GM12892 (cell line): Measurements from ENCODE around the gene DRP2.

Experiments
- DNase-seq: peaks from one replicate; pipeline ENCODE4 v3.0.0; 2011; ENCODE audit not compliant: insufficient read length
- FAIRE-seq: peaks from 2 replicates; lab custom pipeline; 2011; peaks lifted over from hg19 to GRCh38; lab: Jason Lieb, UNC
- POLR2A ChIP-seq: IDR thresholded peaks from 2 replicates; pipeline ENCODE4 v1.6.1; 2011; ENCODE audit warnings: low read depth, low read length, control low read depth
- POLR2AphosphoS5 ChIP-seq: IDR thresholded peaks from 2 replicates; pipeline ENCODE4 v1.6.1; 2011; ENCODE audit warnings: low read depth, low read length, control low read depth
- TAF1 ChIP-seq: IDR thresholded peaks from 2 replicates; pipeline ENCODE4 v1.6.1; 2011; ENCODE audit warnings: low read depth, mild to moderate bottlenecking, control low read depth, low read length, borderline replicate concordance

The DRP2 gene

DNA sequence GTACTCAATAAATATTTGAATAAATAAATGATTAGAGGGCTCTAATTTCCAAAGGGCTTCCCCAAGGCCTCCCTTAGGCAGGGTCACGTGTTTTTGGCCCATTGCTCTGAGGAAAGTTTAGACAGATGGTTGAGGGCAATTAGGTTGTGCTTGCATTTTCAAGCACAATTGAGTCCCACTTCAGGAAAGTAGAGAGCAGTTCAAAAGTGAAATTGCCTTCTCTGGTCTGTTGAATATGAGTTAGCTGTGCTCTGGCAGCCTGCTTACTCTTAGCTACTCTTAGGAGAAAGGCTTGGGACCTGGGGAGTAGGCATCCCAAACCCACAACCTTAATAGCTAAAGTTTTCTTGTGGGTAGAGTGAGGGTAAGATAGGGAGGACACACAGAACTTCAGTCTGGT is 9.0 kb upstream of the DRP2 start:
- no peak for TF ChIP-seq POLR2AphosphoS5
- no peak for TF ChIP-seq POLR2A
- no peak for TF ChIP-seq TAF1
- no peak for DNase-seq
- no peak for FAIRE-seq

DNA sequence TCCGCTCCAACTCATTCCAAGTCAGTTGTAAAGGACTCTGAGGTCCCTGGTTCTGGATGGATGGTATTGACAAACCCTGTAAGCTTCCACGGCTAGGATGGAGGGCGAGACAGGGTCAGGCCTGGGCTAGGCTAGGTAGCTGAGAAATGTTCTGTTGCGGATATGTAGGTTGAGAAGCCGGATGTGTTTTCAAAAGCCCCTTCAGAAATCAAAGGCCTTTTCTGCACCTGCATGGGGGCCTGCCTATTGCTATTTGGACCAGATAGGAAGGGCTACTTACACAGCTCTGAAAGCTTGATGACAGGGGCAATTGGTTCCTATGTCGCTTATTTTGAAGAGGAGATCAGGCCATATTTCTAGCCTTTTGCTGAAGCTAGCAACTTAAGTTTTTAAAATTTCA is 1.9 kb upstream of the DRP2 start:
- FAIRE-seq (no peak), DNase-seq (no peak)
- TF ChIP-seq TAF1, result no peak
- no peak for TF ChIP-seq POLR2AphosphoS5
- TF ChIP-seq POLR2A, result no peak

DNA sequence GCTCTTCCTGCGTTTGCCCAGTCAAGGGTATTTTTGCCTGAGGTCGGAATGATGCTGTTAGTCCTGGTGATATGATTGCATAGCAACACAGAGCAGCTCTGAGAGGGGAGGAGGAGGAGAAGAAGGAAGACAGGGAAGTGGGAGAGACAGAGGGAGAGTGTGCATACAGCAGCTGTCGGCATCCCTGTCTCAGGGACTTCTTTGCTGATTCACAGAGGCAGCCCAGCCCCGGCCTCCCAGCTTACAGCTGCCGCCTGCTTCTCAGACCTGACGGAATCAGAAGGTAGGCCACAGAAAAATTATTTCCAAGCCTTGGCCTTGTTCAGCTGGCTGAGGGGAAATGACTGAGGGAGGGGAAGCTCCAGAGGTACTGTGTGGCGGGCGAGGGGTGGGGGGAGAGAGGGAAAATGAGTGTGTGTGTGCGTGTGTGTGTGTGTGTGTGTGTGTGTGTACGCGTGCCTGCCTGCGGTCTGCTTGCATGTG is 319 bp downstream of the DRP2 start:
- TF ChIP-seq POLR2AphosphoS5, result no peak
- FAIRE-seq, result no peak
- no peak for DNase-seq

DNA sequence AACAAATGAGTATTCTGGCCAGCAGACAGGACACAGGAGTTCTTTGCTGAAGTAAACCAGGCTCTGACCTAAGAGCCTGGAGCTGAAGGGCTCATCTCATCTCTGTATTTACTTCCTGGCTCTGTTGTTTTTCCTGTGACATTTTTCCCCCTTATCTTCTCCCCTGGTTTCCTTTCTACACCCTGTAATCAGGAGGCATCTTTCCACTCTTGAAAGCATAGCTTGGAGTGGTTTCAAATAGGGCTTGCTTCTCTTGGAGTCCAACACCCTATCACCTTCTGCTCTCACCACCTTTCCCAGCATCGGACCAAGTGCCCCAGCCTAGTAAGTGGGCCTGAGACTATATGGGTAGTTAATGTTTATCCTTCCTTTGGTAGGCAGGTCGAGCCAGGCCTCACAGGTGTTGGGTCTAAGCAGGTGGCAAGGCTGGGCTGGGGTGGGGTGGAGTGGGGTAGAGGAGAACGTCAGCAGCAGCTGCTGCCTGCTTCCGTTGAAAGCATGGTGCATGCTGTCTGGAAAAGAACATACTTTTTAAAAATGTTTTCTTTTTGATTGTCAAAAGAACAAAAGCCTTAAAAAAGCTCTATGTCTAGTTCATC is 1.2 kb downstream of the DRP2 start:
- DNase-seq (no peak), FAIRE-seq (no peak)
- no peak for TF ChIP-seq TAF1
- TF ChIP-seq POLR2AphosphoS5, result no peak
- no peak for TF ChIP-seq POLR2A

DNA sequence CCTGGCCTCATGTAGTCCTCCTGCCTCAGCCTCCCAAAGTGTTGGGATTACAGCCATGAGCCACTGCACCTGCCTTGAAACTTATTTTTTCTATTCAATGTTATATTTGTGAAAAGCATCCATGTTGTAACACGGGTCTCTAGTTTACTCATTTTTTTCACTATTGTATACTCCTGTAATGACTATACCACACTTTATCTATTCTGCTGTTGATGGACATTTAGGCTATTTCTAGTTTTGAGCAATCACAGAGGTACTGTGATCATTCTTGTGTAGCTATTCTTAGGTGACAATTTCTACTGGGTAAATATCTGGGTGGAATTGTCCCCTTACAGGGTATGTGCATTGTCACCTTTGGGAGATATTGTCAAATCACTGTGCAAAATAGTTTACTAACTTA is 3.6 kb downstream of the DRP2 start:
- DNase-seq (no peak), FAIRE-seq (no peak)
- TF ChIP-seq POLR2AphosphoS5 (no peak), TAF1 (no peak), POLR2A (no peak)

DNA sequence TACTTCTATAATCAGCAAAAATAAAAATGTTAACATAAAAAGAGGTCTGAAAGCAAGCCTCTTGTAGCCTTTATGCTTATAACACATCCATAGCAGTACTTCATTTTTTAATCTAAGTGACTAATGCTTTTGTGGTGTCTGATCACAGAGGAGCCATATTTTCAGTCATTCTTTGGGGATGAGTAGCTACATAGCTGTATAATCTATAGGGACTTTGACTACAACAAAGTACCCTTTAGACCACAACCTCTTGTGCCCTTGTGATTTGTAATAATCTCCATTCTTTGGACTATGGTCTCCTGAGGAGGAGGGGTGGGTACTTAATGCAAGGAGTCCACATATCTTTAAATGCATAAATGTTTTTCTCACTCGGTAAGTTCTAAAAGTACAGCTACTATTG is 9.6 kb downstream of the DRP2 start:
- TF ChIP-seq POLR2AphosphoS5 (no peak), TAF1 (no peak), POLR2A (no peak)
- FAIRE-seq (no peak), DNase-seq (no peak)

DNA sequence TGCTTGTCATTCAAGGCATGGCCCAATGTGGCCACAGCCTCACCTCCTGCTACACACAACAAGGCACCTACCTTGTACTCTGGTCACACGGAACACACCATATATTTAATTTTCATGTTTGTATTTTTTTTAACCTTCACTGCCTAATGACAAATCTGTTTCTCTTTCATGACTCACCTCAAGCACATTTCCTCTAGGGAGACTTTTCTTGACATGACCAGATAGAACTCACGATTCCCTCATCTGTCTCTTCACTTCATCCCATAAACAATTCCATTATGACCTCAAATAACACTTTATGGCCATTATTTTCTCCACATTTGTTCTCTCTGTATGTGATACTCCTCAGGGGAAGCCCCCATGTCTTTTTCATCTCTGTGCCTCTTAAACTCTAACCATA is 11.1 kb downstream of the DRP2 start:
- TF ChIP-seq TAF1, result no peak
- no peak for TF ChIP-seq POLR2AphosphoS5
- no peak for TF ChIP-seq POLR2A
- FAIRE-seq, result no peak
- no peak for DNase-seq

DNA sequence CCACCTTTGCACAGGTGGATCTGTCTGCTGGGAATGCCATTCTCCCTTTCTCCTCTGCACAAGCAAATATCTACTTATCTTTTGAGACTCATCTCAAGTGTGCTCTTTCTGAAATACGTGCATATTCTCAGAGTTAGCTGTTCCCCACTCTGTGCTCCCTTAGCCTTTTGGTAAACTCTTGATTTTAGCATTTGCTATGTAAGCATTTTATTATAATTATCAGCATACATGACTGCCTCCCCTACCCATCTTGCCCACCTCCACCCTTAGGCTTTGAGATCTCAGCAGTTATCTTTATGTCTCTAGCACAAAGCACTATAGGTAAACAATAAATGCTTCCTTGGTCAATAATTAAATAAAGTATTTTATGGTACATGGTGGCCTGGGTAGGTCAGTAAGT is 11.5 kb downstream of the DRP2 start:
- no peak for TF ChIP-seq POLR2A
- no peak for TF ChIP-seq POLR2AphosphoS5
- no peak for TF ChIP-seq TAF1
- FAIRE-seq, result no peak
- DNase-seq, result no peak

DNA sequence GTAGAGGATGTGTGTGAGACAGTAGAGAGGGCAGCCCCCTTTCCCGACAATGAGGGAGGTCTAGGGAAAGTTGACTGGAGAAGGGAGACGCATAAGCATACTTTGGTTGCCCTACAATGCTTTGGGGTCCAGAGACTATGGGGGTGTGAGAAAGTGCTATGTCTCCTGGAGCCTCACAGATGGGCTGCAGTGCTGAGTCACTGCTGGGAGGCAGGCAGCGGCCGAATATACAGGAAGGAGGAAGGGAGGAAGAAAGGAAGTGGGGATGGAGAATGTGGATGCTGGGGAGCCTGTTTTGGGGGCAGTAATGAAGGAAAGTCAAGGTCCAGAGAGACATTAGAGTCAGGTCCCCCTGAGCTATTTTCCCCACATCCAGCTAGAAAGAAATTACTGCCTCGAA is 12.7 kb downstream of the DRP2 start:
- DNase-seq, result no peak
- TF ChIP-seq POLR2A, result no peak
- TF ChIP-seq POLR2AphosphoS5, result no peak
- no peak for TF ChIP-seq TAF1
- no peak for FAIRE-seq

DNA sequence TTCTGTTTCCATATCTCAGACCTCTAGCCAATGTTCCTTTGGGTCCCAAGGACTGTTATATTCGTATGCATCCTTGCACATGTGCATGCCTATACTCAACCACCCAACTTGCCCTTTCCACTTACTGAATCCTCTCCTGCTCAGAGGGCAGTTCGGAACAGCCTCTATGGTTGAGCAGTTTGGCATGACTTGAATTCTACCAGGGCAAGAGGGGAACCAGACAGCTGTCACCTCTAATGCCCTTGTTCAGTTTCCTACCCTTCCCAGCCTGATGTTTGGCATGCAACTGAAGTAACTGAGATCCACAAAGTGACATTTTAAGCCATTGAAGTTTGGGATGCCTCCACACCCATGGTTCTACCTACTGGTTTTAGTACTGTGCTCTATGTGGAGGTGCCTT is 17.5 kb downstream of the DRP2 start:
- no peak for DNase-seq
- TF ChIP-seq POLR2AphosphoS5, result no peak
- no peak for TF ChIP-seq TAF1
- TF ChIP-seq POLR2A, result no peak
- no peak for FAIRE-seq

DNA sequence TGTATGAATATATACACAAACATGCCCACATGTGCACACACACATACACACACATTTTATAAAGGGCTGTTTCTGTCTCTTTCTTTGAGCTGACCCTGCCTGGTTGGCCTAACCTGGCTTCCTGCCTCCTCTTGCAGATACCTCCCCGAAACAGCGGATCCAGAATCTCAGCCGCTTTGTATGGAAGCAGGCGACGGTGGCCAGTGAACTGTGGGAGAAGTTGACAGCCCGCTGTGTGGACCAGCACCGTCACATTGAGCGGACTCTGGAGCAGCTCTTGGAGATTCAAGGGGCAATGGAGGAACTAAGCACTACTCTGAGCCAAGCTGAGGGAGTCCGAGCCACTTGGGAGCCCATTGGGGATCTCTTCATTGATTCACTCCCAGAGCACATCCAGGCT is 21.9 kb downstream of the DRP2 start:
- no peak for DNase-seq
- no peak for FAIRE-seq
- TF ChIP-seq POLR2A (no peak), TAF1 (no peak), POLR2AphosphoS5 (no peak)

DNA sequence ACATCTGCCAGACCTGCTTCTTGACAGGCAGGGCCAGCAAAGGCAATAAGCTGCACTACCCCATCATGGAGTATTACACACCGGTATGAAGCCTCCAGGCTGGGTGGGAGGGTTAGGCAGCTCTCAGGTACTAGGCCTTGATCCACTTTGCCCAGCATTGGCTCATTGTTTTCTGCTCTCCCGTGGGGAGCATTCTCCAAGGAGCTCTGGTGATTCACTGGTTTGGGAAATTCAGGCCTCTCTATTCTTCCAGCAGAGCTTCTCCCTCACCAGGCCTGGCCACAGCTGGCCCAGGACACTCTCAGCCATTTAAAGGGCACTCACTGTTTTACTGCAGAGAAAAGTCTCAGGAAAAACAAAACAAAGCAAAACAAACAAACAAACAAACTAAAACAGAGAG is 33.0 kb downstream of the DRP2 start:
- DNase-seq (no peak), FAIRE-seq (no peak)
- TF ChIP-seq POLR2AphosphoS5 (no peak), POLR2A (no peak), TAF1 (no peak)
